HepG2 (cell line): ENCODE measurements around the gene COX7C. TPM values are rescaled to one million over a fixed set of nuclear protein-coding genes. Genes with fewer than 3 reads are reported as not detected.

Experiments used
- ATAC-seq: fragments of 200-7000 bp; cut with Tn5 transposase; 3 replicates; pipeline ENCODE4 v1.9.1; 2020; ENCODE audit warnings: mild to moderate bottlenecking, moderate library complexity
- BruUV-seq: library from RNA; stranded (reverse); fragments of 400-500 nt; replicated peaks from 2 replicates; lab custom pipeline; 2021; lab: Mats Ljungman, UMichigan
- CTCF ChIA-PET: fragments of 300-600 bp; formaldehyde crosslinking; extraction: SDS; loops from one replicate; lab custom pipeline; 2021; ENCODE audit warnings: low total read pairs, inconsistent platforms, low intra/inter-chr PET ratio; lab: Yijun Ruan, JAX
- POLR2A ChIA-PET: fragments of 350-600 bp; sonication (Branson Sonifier 250); formaldehyde crosslinking; loops from one replicate; lab custom pipeline; 2020; ENCODE audit warnings: antibody characterized with exemption, inconsistent platforms; lab: Yijun Ruan, JAX
- DNase-seq: peaks from one replicate; pipeline ENCODE4 v3.0.0-alpha.2; 2015; ENCODE audit warnings: low spot score
- FAIRE-seq: peaks from 3 replicates; lab custom pipeline; 2011; peaks lifted over from hg19 to GRCh38; lab: Jason Lieb, UNC
- H2AFZ ChIP-seq: one replicate; pipeline ENCODE4 v1.6.1; 2011; ENCODE audit warnings: low read length, inconsistent platforms
- H3K27ac ChIP-seq: fragments of 300-600 bp; 3 replicates; pipeline ENCODE4 v1.8.0; 2011; ENCODE audit warnings: mixed run types, mild to moderate bottlenecking, mixed read lengths, low read length, inconsistent platforms; ENCODE audit not compliant: insufficient read depth; ENCODE audit errors: extremely low read length
- H3K27me3 ChIP-seq, 2 experiments: fragments of 200-600 bp in 1 of 2; 2 replicates in 1 of 2; 3 replicates in 1 of 2; pipeline versions ENCODE4 v1.6.0 to v1.8.0; 2011; ENCODE audit warnings: low read length in 2 of 2, mild to moderate bottlenecking in 2 of 2, moderate library complexity in 2 of 2, inconsistent platforms in 1 of 2; ENCODE audit not compliant: insufficient read depth in 2 of 2, control insufficient read depth in 1 of 2
- H3K36me3 ChIP-seq, 2 experiments: fragments of 200-600 bp in 1 of 2; replicated peaks in 1 of 2; 2 replicates in 1 of 2; 3 replicates in 1 of 2; pipeline versions ENCODE4 v1.5.1 to v1.8.0; 2011; ENCODE audit warnings: low read length in 2 of 2, inconsistent platforms in 1 of 2; ENCODE audit not compliant: insufficient read depth in 2 of 2, control insufficient read depth in 1 of 2
- H3K4me1 ChIP-seq: 2 replicates; pipeline ENCODE4 v1.5.1; 2012; ENCODE audit warnings: low read length, inconsistent platforms; ENCODE audit not compliant: insufficient read depth
- H3K4me2 ChIP-seq: 2 replicates; pipeline ENCODE4 v1.6.0; 2011; ENCODE audit warnings: low read depth, low read length, inconsistent platforms
- H3K4me3 ChIP-seq, 3 experiments: fragments of 200-600 bp in 1 of 3; sonication (generic), shearing (Covaris generic) in 1 of 3; replicated peaks in 1 of 3; 2 replicates each; pipeline ENCODE4 v1.5.1; 2011 to 2016; ENCODE audit warnings: low read length in 3 of 3, inconsistent platforms in 2 of 3, low read depth in 2 of 3, mild to moderate bottlenecking in 2 of 3, control low read depth in 1 of 3, mixed read lengths in 1 of 3; ENCODE audit not compliant: insufficient read depth in 1 of 3
- H3K79me2 ChIP-seq: one replicate; pipeline ENCODE4 v1.6.1; 2011; ENCODE audit warnings: low read length, inconsistent platforms; ENCODE audit not compliant: insufficient read depth
- H3K9ac ChIP-seq: 2 replicates; pipeline ENCODE4 v1.6.0; 2011; ENCODE audit warnings: mild to moderate bottlenecking, low read depth, low read length, inconsistent platforms; ENCODE audit not compliant: insufficient read depth
- H3K9me3 ChIP-seq: 2 replicates; pipeline ENCODE4 v1.5.1; 2012; ENCODE audit warnings: mild to moderate bottlenecking, low read length
- H4K20me1 ChIP-seq: 2 replicates; pipeline ENCODE4 v1.6.0; 2011; ENCODE audit warnings: inconsistent platforms, mild to moderate bottlenecking, low read length, moderate library complexity; ENCODE audit not compliant: insufficient read depth
- BCL6 ChIP-seq: IDR thresholded peaks from 2 replicates; pipeline ENCODE4 v1.6.1; 2016; ENCODE audit warnings: missing genetic modification reagents, missing compliant biosample characterization
- CBX5 ChIP-seq: sonication (generic); formaldehyde crosslinking; IDR thresholded peaks from 2 replicates; pipeline ENCODE4 v1.4.0; 2020; ENCODE audit warnings: missing genetic modification reagents, borderline replicate concordance
- DMAP1 ChIP-seq: IDR thresholded peaks from 2 replicates; pipeline ENCODE4 v1.6.1; 2016
- FOXA1 ChIP-seq, 2 experiments: fragments of 450-650 bp in 1 of 2; sonication (generic) in 1 of 2; formaldehyde crosslinking in 1 of 2; IDR thresholded peaks; 2 replicates each; pipeline versions ENCODE4 v1.4.0 to v1.6.1; 2016 to 2020; ENCODE audit warnings: missing genetic modification reagents in 1 of 2
- GATAD2A ChIP-seq: IDR thresholded peaks from 2 replicates; pipeline ENCODE4 v1.6.1; 2016
- IRX3 ChIP-seq: sonication (generic); formaldehyde crosslinking; IDR thresholded peaks from 2 replicates; pipeline ENCODE4 v1.8.1; 2023; ENCODE audit warnings: mild to moderate bottlenecking, low read depth, missing genetic modification reagents, borderline replicate concordance
- KLF13 ChIP-seq: sonication (generic); formaldehyde crosslinking; IDR thresholded peaks from 2 replicates; pipeline ENCODE4 v1.4.0; 2020; ENCODE audit warnings: mild to moderate bottlenecking, missing genetic modification reagents
- KMT2B ChIP-seq: IDR thresholded peaks from 2 replicates; pipeline ENCODE4 v1.6.1; 2016; ENCODE audit warnings: missing genetic modification reagents, missing compliant biosample characterization
- MYC ChIP-seq: sonication (generic); formaldehyde crosslinking; IDR thresholded peaks from 2 replicates; pipeline ENCODE4 v1.9.0; 2021; ENCODE audit warnings: missing genetic modification reagents, borderline replicate concordance
- NCOA2 ChIP-seq: sonication (generic); formaldehyde crosslinking; IDR thresholded peaks from 2 replicates; pipeline ENCODE4 v1.8.0; 2022; ENCODE audit warnings: inconsistent platforms
- NFE2L1 ChIP-seq: sonication (generic); formaldehyde crosslinking; IDR thresholded peaks from 2 replicates; pipeline ENCODE4 v1.4.0; 2020; ENCODE audit warnings: missing genetic modification reagents, mild to moderate bottlenecking, borderline replicate concordance
- ZSCAN12 ChIP-seq: sonication (generic); formaldehyde crosslinking; IDR thresholded peaks from 2 replicates; pipeline ENCODE4 v1.9.0; 2021; ENCODE audit warnings: mild to moderate bottlenecking, missing genetic modification reagents
- WGBS: methylation state at CpG from one replicate; pipeline ENCODE4 v1.1.6; 2017; ENCODE audit warnings: low lambda C conversion rate; 5-methylcytosine and 5-hydroxymethylcytosine counted together
- in situ Hi-C: cut with HindIII; loops from 2 replicates; pipeline ENCODE4 v1.10.0; 2017; ENCODE audit warnings: low pct_unique_long_range_greater_than_20kb; ENCODE audit not compliant: extremely low pct_ligation_motif_present
- intact Hi-C: fragments of 100-400 bp; cut with micrococcal nuclease; formaldehyde crosslinking; loops from one replicate; pipeline ENCODE4 v1.10.0; 2022; ENCODE audit not compliant: unreplicated experiment
- polyA plus RNA-seq, 8 experiments: library from polyadenylated mRNA; depleted of rRNA in 3 of 8; stranded (reverse) in 7 of 8; unstranded in 1 of 8; fragments of >200 nt; fragmentation: Illumina TruSeq in 4 of 8; extraction: Trizol in 4 of 8; gene quantifications; 2 replicates each; pipeline versions ENCODE4 v1.2.1 to v1.2.3, GENCODE V29; 2011 to 2016; ENCODE audit warnings: low read depth in 4 of 8, missing spikeins in 1 of 8, mixed read lengths in 1 of 8; ENCODE audit not compliant: insufficient read depth in 1 of 8
- total RNA-seq, 5 experiments: library from RNA; depleted of rRNA; stranded (reverse); fragments of >200 nt; fragmentation: Illumina TruSeq; extraction: Trizol; gene quantifications; 2 replicates each; pipeline ENCODE4 v1.2.3, GENCODE V29; 2016; ENCODE audit warnings: low read depth in 1 of 5
- TF ChIP-seq, protein P1 (sequence below): sonication (generic); formaldehyde crosslinking; IDR thresholded peaks from 2 replicates; pipeline ENCODE4 v1.5.1; 2020; ENCODE audit warnings: missing genetic modification reagents, mild to moderate bottlenecking, borderline replicate concordance
- TF ChIP-seq, protein P2 (sequence below): sonication (generic); formaldehyde crosslinking; IDR thresholded peaks from 2 replicates; pipeline ENCODE4 v1.4.0; 2020; ENCODE audit warnings: missing genetic modification reagents, borderline replicate concordance
- TF ChIP-seq, protein P3 (sequence below): sonication (generic); formaldehyde crosslinking; conservative IDR thresholded peaks from 2 replicates; pipeline ENCODE4 v1.8.0; 2022; ENCODE audit warnings: mild to moderate bottlenecking, moderate library complexity, missing genetic modification reagents

The COX7C gene
- total and polyA plus RNA-seq, 2 of the 13 experiments (the other 11 are each of a cell fraction or from before 2014, with no cell fraction given): 538 to 635 TPM

DNA sequence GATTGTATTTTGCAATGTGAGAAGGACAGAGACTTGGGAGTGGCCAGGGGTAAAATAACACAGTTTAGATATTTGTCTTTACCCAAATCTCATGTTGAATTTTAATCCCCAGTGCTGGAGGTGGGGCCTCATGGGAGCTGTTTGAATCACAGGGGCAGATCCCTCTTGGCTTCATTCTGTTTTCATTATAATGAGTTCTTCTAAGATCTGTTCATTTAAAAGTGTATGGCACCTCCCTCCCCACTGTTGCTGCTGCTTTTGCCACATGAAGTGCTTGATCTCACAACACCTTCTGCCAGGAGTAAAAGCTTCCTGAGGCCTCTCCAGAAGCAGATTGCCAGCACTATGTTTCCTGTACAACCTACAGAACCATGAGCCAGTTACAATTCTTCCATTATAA, 28.1 kb downstream of the COX7C start (continued):
- TF ChIP-seq, protein P1, sequence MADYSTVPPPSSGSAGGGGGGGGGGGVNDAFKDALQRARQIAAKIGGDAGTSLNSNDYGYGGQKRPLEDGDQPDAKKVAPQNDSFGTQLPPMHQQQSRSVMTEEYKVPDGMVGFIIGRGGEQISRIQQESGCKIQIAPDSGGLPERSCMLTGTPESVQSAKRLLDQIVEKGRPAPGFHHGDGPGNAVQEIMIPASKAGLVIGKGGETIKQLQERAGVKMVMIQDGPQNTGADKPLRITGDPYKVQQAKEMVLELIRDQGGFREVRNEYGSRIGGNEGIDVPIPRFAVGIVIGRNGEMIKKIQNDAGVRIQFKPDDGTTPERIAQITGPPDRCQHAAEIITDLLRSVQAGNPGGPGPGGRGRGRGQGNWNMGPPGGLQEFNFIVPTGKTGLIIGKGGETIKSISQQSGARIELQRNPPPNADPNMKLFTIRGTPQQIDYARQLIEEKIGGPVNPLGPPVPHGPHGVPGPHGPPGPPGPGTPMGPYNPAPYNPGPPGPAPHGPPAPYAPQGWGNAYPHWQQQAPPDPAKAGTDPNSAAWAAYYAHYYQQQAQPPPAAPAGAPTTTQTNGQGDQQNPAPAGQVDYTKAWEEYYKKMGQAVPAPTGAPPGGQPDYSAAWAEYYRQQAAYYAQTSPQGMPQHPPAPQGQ (CRISPR knock-in tag): no peak
- TF ChIP-seq NFE2L1 (CRISPR knock-in tag): no peak
- no peak for TF ChIP-seq FOXA1 (IDR thresholded peaks at IDR 0.05)
- no peak for TF ChIP-seq FOXA1 (CRISPR knock-in tag; IDR thresholded peaks at IDR 0.05)
- TF ChIP-seq, protein P2, sequence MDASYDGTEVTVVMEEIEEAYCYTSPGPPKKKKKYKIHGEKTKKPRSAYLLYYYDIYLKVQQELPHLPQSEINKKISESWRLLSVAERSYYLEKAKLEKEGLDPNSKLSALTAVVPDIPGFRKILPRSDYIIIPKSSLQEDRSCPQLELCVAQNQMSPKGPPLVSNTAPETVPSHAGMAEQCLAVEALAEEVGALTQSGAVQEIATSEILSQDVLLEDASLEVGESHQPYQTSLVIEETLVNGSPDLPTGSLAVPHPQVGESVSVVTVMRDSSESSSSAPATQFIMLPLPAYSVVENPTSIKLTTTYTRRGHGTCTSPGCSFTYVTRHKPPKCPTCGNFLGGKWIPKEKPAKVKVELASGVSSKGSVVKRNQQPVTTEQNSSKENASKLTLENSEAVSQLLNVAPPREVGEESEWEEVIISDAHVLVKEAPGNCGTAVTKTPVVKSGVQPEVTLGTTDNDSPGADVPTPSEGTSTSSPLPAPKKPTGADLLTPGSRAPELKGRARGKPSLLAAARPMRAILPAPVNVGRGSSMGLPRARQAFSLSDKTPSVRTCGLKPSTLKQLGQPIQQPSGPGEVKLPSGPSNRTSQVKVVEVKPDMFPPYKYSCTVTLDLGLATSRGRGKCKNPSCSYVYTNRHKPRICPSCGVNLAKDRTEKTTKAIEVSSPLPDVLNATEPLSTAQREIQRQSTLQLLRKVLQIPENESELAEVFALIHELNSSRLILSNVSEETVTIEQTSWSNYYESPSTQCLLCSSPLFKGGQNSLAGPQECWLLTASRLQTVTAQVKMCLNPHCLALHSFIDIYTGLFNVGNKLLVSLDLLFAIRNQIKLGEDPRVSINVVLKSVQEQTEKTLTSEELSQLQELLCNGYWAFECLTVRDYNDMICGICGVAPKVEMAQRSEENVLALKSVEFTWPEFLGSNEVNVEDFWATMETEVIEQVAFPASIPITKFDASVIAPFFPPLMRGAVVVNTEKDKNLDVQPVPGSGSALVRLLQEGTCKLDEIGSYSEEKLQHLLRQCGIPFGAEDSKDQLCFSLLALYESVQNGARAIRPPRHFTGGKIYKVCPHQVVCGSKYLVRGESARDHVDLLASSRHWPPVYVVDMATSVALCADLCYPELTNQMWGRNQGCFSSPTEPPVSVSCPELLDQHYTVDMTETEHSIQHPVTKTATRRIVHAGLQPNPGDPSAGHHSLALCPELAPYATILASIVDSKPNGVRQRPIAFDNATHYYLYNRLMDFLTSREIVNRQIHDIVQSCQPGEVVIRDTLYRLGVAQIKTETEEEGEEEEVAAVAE (CRISPR knock-in tag): no peak
- no peak for TF ChIP-seq KMT2B (CRISPR knock-in tag)

DNA sequence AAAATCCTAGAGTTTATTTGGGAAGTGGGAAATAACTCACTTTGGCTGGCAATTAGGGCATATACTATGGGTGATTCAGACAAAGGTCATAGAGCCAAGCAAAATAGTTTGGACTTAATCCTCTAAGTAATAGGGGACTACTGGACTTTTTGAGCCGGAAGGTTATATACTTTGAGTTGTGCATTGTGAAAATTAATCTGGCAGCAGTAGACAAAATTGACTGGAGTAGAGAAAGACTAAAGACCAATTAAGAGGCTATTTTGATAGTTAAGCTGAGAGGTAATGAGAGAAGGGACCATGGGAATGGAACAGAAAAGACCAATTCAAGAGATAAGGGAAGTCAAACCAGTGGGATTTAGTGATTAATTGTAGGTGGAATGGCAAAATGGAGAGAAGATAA, 28.9 kb downstream of the COX7C start:
- no peaks in the 10 kb centered on the region for H3K79me2 ChIP-seq
- H3K36me3 ChIP-seq: no peaks in the 10 kb centered on the region
- H4K20me1 ChIP-seq: no peaks in the 10 kb centered on the region
- intact Hi-C loops (no loop called here), in situ Hi-C loops (no loop called here)
- H3K27me3 ChIP-seq: no peaks in the 10 kb centered on the region
- no peaks in the 10 kb centered on the region for H3K4me1 ChIP-seq
- no peak overlapping the region for H3K27ac ChIP-seq
- H2AFZ ChIP-seq: no peak overlapping the region
- FAIRE-seq (no peak), DNase-seq (no peak), ATAC-seq (no peak)
- no peak overlapping the region for H3K4me2 ChIP-seq
- no TSS peak for BruUV-seq
- WGBS: 4% methylated on average over 1 of the region's 1 CpG
- POLR2A ChIA-PET: no interaction called here
- H3K9ac ChIP-seq: no peak overlapping the region
- no peaks in the 10 kb centered on the region for H3K9me3 ChIP-seq
- H3K4me3 ChIP-seq: no peak overlapping the region
- CTCF ChIA-PET: no interaction called here
- TF ChIP-seq KLF13 (no peak), CBX5 (CRISPR knock-in tag) (no peak), IRX3 (CRISPR knock-in tag) (no peak), ZSCAN12 (CRISPR knock-in tag) (no peak), MYC (CRISPR knock-in tag) (no peak), DMAP1 (no peak), BCL6 (CRISPR knock-in tag) (no peak), GATAD2A (CRISPR knock-in tag) (no peak), NCOA2 (CRISPR knock-in tag) (no peak)
- TF ChIP-seq, protein P3, sequence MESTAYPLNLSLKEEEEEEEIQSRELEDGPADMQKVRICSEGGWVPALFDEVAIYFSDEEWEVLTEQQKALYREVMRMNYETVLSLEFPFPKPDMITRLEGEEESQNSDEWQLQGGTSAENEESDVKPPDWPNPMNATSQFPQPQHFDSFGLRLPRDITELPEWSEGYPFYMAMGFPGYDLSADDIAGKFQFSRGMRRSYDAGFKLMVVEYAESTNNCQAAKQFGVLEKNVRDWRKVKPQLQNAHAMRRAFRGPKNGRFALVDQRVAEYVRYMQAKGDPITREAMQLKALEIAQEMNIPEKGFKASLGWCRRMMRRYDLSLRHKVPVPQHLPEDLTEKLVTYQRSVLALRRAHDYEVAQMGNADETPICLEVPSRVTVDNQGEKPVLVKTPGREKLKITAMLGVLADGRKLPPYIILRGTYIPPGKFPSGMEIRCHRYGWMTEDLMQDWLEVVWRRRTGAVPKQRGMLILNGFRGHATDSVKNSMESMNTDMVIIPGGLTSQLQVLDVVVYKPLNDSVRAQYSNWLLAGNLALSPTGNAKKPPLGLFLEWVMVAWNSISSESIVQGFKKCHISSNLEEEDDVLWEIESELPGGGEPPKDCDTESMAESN (CRISPR knock-in tag): no peak
